PC-9 (cell line): ENCODE measurements around the gene DMXL1.

Source experiments
- CTCF ChIP-seq: fragments of 200-600 bp; sonication (generic); conservative IDR thresholded peaks from 2 replicates; pipeline ENCODE4 v1.6.1; 2017; ENCODE audit warnings: mixed run types, antibody characterized with exemption, mild to moderate bottlenecking, moderate library complexity
- EZH2 ChIP-seq: fragments of 200-600 bp; sonication (generic); IDR thresholded peaks from 2 replicates; pipeline ENCODE4 v1.8.0; 2017; ENCODE audit warnings: antibody characterized with exemption, low read depth

- TF ChIP-seq CTCF (no peak), EZH2 (no peak)
Observed at GRCh38 chr5:119218830-119219782, 148.2 kb downstream of the DMXL1 start.
